ENCODE measurements around the gene ARL11.

GRCh38 chr13:49653478-49653877 lies 25.2 kb downstream of the ARL11 start:
- TF ChIP-seq CTCF (IDR thresholded peaks at IDR 0.05; ENCODE audit: low read length) (no peak), EZH2 (optimal IDR thresholded peaks at IDR 0.05; ENCODE audit: low read depth, low read length) (no peak)

Measured in MM.1S (cell line).